GM06990 (cell line): ENCODE data around the gene EXOC2.

ENCODE experiments used
- DNase-seq: peaks from one replicate; pipeline ENCODE4 v3.0.0-alpha.2; 2011; ENCODE audit not compliant: insufficient read length; ENCODE audit errors: extremely low read depth
- H3K27me3 ChIP-seq: replicated peaks from 2 replicates; pipeline ENCODE4 v1.6.0; 2011; ENCODE audit warnings: low read length; ENCODE audit not compliant: control insufficient read depth, insufficient read depth
- H3K36me3 ChIP-seq: 2 replicates; pipeline ENCODE4 v1.5.1; 2011; ENCODE audit warnings: low read length; ENCODE audit not compliant: control insufficient read depth, insufficient read depth
- H3K4me3 ChIP-seq: replicated peaks from 2 replicates; pipeline ENCODE4 v1.5.1; 2011; ENCODE audit warnings: low read depth, mild to moderate bottlenecking, control low read depth, low read length
- CTCF ChIP-seq: IDR thresholded peaks from 2 replicates; pipeline ENCODE4 v1.5.1; 2011; ENCODE audit warnings: low read length, control low read depth, mild to moderate bottlenecking, inconsistent platforms; ENCODE audit not compliant: insufficient read depth, poor library complexity, severe bottlenecking

The EXOC2 gene

GRCh38 chr6:456887-457286 lies 236.1 kb downstream of the EXOC2 start:
- no peaks in the 10 kb centered on the region for H3K36me3 ChIP-seq
- no peaks in the 10 kb centered on the region; the same call in 1 of the 2 replicates for H3K27me3 ChIP-seq
- no peak overlapping the region for H3K4me3 ChIP-seq
- DNase-seq: no peak
- no peak for TF ChIP-seq CTCF

DNA sequence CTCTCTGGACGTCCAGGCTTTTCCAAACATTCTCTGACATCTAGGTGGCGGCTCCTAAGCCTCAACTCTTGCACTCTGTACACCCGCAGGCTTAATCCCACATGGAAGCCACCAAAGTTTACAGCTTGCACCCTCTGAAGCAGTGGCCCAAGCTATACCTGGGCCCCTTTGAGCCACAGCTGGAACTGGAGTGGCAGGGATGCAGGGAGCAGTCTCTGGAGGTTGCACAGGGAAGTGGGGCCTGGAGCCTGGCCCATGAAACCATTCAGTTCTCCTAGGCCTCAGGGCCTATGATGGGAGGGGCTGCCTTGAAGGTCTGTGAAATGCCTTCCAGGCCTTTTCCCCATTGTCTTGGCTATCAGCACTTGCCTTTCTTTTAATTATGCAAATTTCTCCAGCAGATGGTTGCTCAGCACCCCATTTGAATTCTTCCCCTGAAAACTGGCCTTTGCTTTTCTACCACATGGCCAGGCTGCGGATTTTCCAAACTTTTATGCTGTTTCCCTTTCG lies 236.5 kb downstream of the EXOC2 start:
- no peak for DNase-seq
- Histone ChIP-seq H3K27me3 (no peaks in the 10 kb centered on the region; the same call in 1 of the 2 replicates), H3K4me3 (no peak overlapping the region), H3K36me3 (no peaks in the 10 kb centered on the region)
- no peak for TF ChIP-seq CTCF

DNA sequence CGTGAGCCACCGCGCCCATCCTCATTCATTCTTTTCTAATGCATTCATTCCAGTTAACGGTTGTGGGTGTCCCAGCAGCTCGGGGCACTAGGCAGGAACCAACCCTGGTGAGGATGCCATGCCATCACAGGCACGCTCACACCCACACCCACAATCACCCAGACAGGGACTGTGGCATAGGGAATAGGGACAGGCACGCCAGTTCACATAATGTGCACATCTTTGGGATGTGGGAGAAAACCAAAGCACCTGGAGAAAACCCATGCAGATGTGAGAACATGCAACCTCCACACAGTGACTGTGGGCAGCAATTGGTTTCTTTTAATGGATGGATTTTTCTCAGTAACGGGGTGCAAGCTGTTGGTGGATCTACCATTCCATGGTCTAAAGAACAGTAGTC lies 237.1 kb downstream of the EXOC2 start:
- Histone ChIP-seq H3K36me3 (no peaks in the 10 kb centered on the region), H3K4me3 (no peak overlapping the region), H3K27me3 (no peaks in the 10 kb centered on the region; the same call in 1 of the 2 replicates)
- no peak for DNase-seq
- no peak for TF ChIP-seq CTCF

DNA sequence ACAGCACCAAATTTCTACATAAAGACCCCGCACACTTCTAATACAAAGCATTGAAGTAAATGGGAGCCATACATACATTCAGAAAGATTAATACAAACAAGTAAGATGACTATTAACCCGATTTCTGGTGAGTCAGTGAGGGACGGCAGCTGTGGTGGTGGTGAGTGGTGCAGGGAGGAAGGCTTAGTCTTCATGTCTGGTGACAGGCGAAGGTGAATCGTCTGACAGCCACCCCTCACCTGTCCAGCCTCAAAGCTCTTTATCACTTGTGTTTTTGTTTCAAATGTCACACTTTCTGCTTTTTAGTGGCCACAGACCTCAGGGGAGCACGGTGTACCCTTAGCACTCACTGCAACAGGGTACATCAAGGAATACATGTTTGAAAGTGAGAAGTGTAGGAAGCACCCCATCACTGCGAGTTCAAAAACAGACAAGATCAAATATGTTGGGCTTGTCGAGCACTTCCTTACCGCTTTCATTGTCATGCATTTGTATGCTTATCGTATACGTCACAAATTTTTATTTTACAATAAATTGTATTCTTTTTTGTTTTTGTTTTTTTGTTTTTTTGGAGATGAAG lies 237.8 kb downstream of the EXOC2 start:
- no peak for TF ChIP-seq CTCF
- Histone ChIP-seq H3K27me3 (no peaks in the 10 kb centered on the region; the same call in 1 of the 2 replicates), H3K36me3 (no peaks in the 10 kb centered on the region), H3K4me3 (no peak overlapping the region)
- no peak for DNase-seq

GRCh38 chr6:454148-454991 lies 238.6 kb downstream of the EXOC2 start:
- no peaks in the 10 kb centered on the region for H3K27me3 ChIP-seq
- TF ChIP-seq CTCF: no peak
- DNase-seq: no peak

More at GRCh38 chr6:454148-454991, 238.6 kb downstream of the EXOC2 start:
- H3K36me3 ChIP-seq: no peaks in the 10 kb centered on the region
- H3K4me3 ChIP-seq: no peak overlapping the region
